22Rv1 (cell line): ENCODE results near the gene HILPDA.
A peak's percentile ranks its signal among the peaks of the same experiment; 100 is the strongest.

Experiments
- ZFX ChIP-seq: fragments of 450-650 bp; IDR thresholded peaks from 2 replicates; pipeline ENCODE4 v1.6.1; 2017; ENCODE audit warnings: antibody characterized with exemption, borderline replicate concordance
- TF ChIP-seq, protein P1 (sequence below): fragments of 450-650 bp; IDR thresholded peaks from 2 replicates; pipeline ENCODE4 v1.5.1; 2017; ENCODE audit warnings: mild to moderate bottlenecking

DNA sequence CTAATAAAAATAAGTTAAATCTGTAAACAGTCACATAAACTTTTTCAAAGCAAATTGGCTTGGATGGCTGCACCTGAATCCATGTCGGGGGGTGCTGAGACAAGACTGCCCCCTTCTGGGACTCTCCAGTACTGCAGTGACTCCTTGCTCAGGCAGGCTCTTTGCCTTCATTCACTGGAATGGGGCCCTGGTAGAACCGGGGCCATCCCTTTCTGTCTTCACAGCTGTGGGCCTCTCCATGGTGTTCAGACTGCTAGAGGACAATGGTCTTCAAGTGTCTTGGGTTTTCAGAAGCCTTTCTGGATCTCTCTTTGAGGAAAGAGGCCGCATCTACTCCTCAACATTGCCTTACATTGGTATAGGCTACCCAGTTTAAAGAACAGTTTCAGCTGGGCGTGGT lies 29.8 kb upstream of the HILPDA start:
- TF ChIP-seq, protein P1, sequence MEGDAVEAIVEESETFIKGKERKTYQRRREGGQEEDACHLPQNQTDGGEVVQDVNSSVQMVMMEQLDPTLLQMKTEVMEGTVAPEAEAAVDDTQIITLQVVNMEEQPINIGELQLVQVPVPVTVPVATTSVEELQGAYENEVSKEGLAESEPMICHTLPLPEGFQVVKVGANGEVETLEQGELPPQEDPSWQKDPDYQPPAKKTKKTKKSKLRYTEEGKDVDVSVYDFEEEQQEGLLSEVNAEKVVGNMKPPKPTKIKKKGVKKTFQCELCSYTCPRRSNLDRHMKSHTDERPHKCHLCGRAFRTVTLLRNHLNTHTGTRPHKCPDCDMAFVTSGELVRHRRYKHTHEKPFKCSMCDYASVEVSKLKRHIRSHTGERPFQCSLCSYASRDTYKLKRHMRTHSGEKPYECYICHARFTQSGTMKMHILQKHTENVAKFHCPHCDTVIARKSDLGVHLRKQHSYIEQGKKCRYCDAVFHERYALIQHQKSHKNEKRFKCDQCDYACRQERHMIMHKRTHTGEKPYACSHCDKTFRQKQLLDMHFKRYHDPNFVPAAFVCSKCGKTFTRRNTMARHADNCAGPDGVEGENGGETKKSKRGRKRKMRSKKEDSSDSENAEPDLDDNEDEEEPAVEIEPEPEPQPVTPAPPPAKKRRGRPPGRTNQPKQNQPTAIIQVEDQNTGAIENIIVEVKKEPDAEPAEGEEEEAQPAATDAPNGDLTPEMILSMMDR = peak; percentile 98
- TF ChIP-seq ZFX = no peak
